GM12878 (cell line): ENCODE data around the gene ERC2. TPM values are rescaled to one million over a fixed set of nuclear protein-coding genes. Genes with fewer than 3 reads are reported as not detected.

ENCODE experiments used
- ATAC-seq: fragments of 200-7000 bp; cut with Tn5 transposase; 3 replicates; pipeline ENCODE4 v1.9.1; 2020; ENCODE audit warnings: mild to moderate bottlenecking, moderate library complexity
- BruUV-seq: library from RNA; stranded (reverse); fragments of 400-500 nt; replicated peaks from 2 replicates; lab custom pipeline; 2021; lab: Mats Ljungman, UMichigan
- CTCF ChIA-PET: fragments of 300-600 bp; sonication (Branson Sonifier 250); formaldehyde crosslinking; extraction: SDS; loops from one replicate; lab custom pipeline; 2021; ENCODE audit warnings: inconsistent platforms; lab: Yijun Ruan, JAX
- POLR2A ChIA-PET: fragments of 350-600 bp; formaldehyde crosslinking; extraction: SDS; loops from one replicate; lab custom pipeline; 2021; ENCODE audit warnings: inconsistent platforms; lab: Charles Lee
- RAD21 ChIA-PET: fragments of 300-600 bp; sonication (Branson Sonifier 250); formaldehyde crosslinking; loops from one replicate; lab custom pipeline; 2023; ENCODE audit warnings: antibody characterized with exemption; ENCODE audit not compliant: unreplicated experiment; lab: Charles Lee
- SMC1A ChIA-PET: fragments of 300-600 bp; sonication (Branson Sonifier 250); formaldehyde crosslinking; loops from one replicate; lab custom pipeline; 2023; ENCODE audit not compliant: unreplicated experiment, uncharacterized antibody; lab: Charles Lee
- DNase-seq: peaks from one replicate; pipeline ENCODE4 v3.0.0-alpha.2; 2011; ENCODE audit warnings: low read depth, low spot score
- FAIRE-seq: peaks from 3 replicates; lab custom pipeline; 2011; peaks lifted over from hg19 to GRCh38; lab: Jason Lieb, UNC
- H2AFZ ChIP-seq: 2 replicates; pipeline ENCODE4 v1.6.0; 2011; ENCODE audit warnings: low read depth, low read length, control low read depth; ENCODE audit not compliant: control insufficient read depth
- H3K27ac ChIP-seq: 2 replicates; pipeline ENCODE4 v1.5.1; 2011; ENCODE audit warnings: control low read depth; ENCODE audit not compliant: control insufficient read depth, insufficient read depth
- H3K27me3 ChIP-seq, 2 experiments: replicated peaks in 1 of 2; 2 replicates each; pipeline versions ENCODE4 v1.6.0 to v1.6.1; 2011; ENCODE audit warnings: low read length in 1 of 2; ENCODE audit not compliant: control insufficient read depth in 2 of 2, insufficient read depth in 2 of 2
- H3K36me3 ChIP-seq, 2 experiments: 2 replicates each; pipeline ENCODE4 v1.5.1; 2011; ENCODE audit warnings: low read length in 1 of 2; ENCODE audit not compliant: control insufficient read depth in 2 of 2, insufficient read depth in 2 of 2
- H3K4me1 ChIP-seq: 2 replicates; pipeline ENCODE4 v1.6.1; 2011; ENCODE audit warnings: mild to moderate bottlenecking, low read length, moderate library complexity, mixed read lengths; ENCODE audit not compliant: control insufficient read depth, insufficient read depth
- H3K4me2 ChIP-seq: 2 replicates; pipeline ENCODE4 v1.6.0; 2011; ENCODE audit warnings: control low read depth; ENCODE audit not compliant: control insufficient read depth, insufficient read depth
- H3K4me3 ChIP-seq: fragments of 200-600 bp; sonication (generic); 2 replicates; pipeline ENCODE4 v1.5.1; 2016
- H3K79me2 ChIP-seq: 2 replicates; pipeline ENCODE4 v1.6.0; 2011; ENCODE audit warnings: low read length; ENCODE audit not compliant: control insufficient read depth, insufficient read depth
- H3K9ac ChIP-seq: 2 replicates; pipeline ENCODE4 v1.8.0; 2011; ENCODE audit warnings: low read length, control low read depth, mixed read lengths; ENCODE audit not compliant: control insufficient read depth, insufficient read depth
- H3K9me3 ChIP-seq: replicated peaks from 3 replicates; pipeline ENCODE4 v1.5.1; 2011; ENCODE audit warnings: mild to moderate bottlenecking, low read length; ENCODE audit not compliant: control insufficient read depth, insufficient read depth
- H4K20me1 ChIP-seq: 2 replicates; pipeline ENCODE4 v1.6.0; 2011; ENCODE audit not compliant: control insufficient read depth, insufficient read depth
- ESRRA ChIP-seq: IDR thresholded peaks from 2 replicates; pipeline ENCODE4 v1.6.1; 2012; ENCODE audit warnings: mild to moderate bottlenecking, low read length, improper control_type of control experiment
- IRF4 ChIP-seq: IDR thresholded peaks from 2 replicates; pipeline ENCODE4 v1.6.1; 2011; ENCODE audit warnings: low read depth, low read length
- JUNB ChIP-seq: IDR thresholded peaks from 2 replicates; pipeline ENCODE4 v1.6.1; 2016; ENCODE audit warnings: antibody characterized with exemption, mild to moderate bottlenecking
- PBX3 ChIP-seq: IDR thresholded peaks from 2 replicates; pipeline ENCODE4 v1.6.1; 2011; ENCODE audit warnings: mild to moderate bottlenecking, low read depth, low read length, moderate library complexity; ENCODE audit not compliant: insufficient replicate concordance
- RB1 ChIP-seq: fragments of 450-650 bp; formaldehyde crosslinking; IDR thresholded peaks from 2 replicates; pipeline ENCODE4 v1.6.1; 2017; ENCODE audit warnings: mild to moderate bottlenecking, borderline replicate concordance
- RBBP5 ChIP-seq: fragments of 200-600 bp; sonication (generic); conservative IDR thresholded peaks from 2 replicates; pipeline ENCODE4 v1.6.1; 2016
- SUPT20H ChIP-seq: IDR thresholded peaks from 2 replicates; pipeline ENCODE4 v1.6.1; 2011; ENCODE audit warnings: low read depth, mild to moderate bottlenecking, low read length, moderate library complexity, borderline replicate concordance; ENCODE audit not compliant: control insufficient read depth
- TBL1XR1 ChIP-seq: IDR thresholded peaks from 2 replicates; pipeline ENCODE4 v1.6.1; 2012; ENCODE audit warnings: low read depth, low read length, improper control_type of control experiment
- TCF3 ChIP-seq: IDR thresholded peaks from 2 replicates; pipeline ENCODE4 v1.6.1; 2012; ENCODE audit warnings: low read depth, mild to moderate bottlenecking, low read length, borderline replicate concordance; ENCODE audit not compliant: insufficient read depth
- ZNF384 ChIP-seq: IDR thresholded peaks from 2 replicates; pipeline ENCODE4 v1.6.1; 2012; ENCODE audit warnings: low read depth, mild to moderate bottlenecking, low read length, improper control_type of control experiment, borderline replicate concordance
- WGBS: methylation state at CpG from one replicate; pipeline ENCODE4 v1.1.6; 2016; ENCODE audit warnings: low lambda C conversion rate; ENCODE audit not compliant: insufficient replicate concordance, insufficient coverage; ENCODE audit errors: missing lambda C conversion rate; 5-methylcytosine and 5-hydroxymethylcytosine counted together
- in situ Hi-C: fragments of 300-500 bp; cut with MboI; formaldehyde crosslinking; loops from 9 replicates; pipeline ENCODE4 v1.14.3; 2018; ENCODE audit warnings: mixed read lengths
- intact Hi-C: fragments of 100-400 bp; cut with micrococcal nuclease; formaldehyde crosslinking; loops from one replicate; pipeline ENCODE4 v1.14.2; 2022; ENCODE audit not compliant: unreplicated experiment
- polyA plus RNA-seq, 11 experiments: library from polyadenylated mRNA; depleted of rRNA in 4 of 11; unstranded in 6 of 11; stranded (reverse) in 5 of 11; fragments of >200 nt; fragmentation: Nextera tagmentation in 4 of 11; fragmentation: Illumina TruSeq in 1 of 11; extraction: Ambion mirVana in 4 of 11; extraction: Trizol in 1 of 11; gene quantifications; 1 replicate in 1 of 11; 2 replicates in 10 of 11; pipeline versions ENCODE4 v1.2.1 to v1.2.3, GENCODE V29; 2011 to 2016; ENCODE audit warnings: inconsistent platforms in 2 of 11, missing spikeins in 2 of 11, low read depth in 1 of 11
- total RNA-seq, 4 experiments: library from RNA; depleted of rRNA in 3 of 4; stranded (reverse); fragments of >200 nt in 3 of 4; fragmentation: Illumina TruSeq in 1 of 4; extraction: Trizol in 1 of 4; gene quantifications; 2 replicates each; pipeline versions ENCODE4 v1.2.1 to v1.2.3, GENCODE V29; 2013 to 2021

The ERC2 gene
- total and polyA plus RNA-seq, 10 of the 15 experiments (the other 5 are each of a cell fraction or from before 2014, with no cell fraction given), result 0.06 to 1.4 (median 0.12) TPM; not detected in 3

GRCh38 chr3:55601366-55602080 is 866.7 kb downstream of the ERC2 start:
- Histone ChIP-seq H3K4me1 (peaks cover 7% of the 10 kb centered on the region), H3K9me3 (no peaks in the 10 kb centered on the region), H2AFZ (no peak overlapping the region), H3K36me3 (no peaks in the 10 kb centered on the region), H3K4me2 (no peak overlapping the region), H3K27me3 (no peaks in the 10 kb centered on the region), H3K9ac (no peak overlapping the region), H3K4me3 (no peak overlapping the region), H4K20me1 (no peaks in the 10 kb centered on the region), H3K79me2 (no peaks in the 10 kb centered on the region), H3K27ac (no peak overlapping the region)
- intact Hi-C loops (no loop called here), in situ Hi-C loops (no loop called here)
- CTCF ChIA-PET, result interaction anchor here (0.7 to 1.5 kb wide), 5 partner anchors 9 to 145 kb away, joined by 3 to 4 read pairs (median 3); no protein-coding TSS in a partner anchor
- BruUV-seq, result no TSS peak
- SMC1A ChIA-PET, result interaction anchor here (0.6 to 1.1 kb wide), 4 partner anchors 10 to 118 kb away, joined by 3 to 4 read pairs (median 3); no protein-coding TSS in a partner anchor
- ATAC-seq (no peak), FAIRE-seq (no peak), DNase-seq (no peak)
- TF ChIP-seq RBBP5, result no peak
- no peak for TF ChIP-seq RB1
- TF ChIP-seq TCF3, result no peak
- no peak for TF ChIP-seq IRF4
- no peak for TF ChIP-seq SUPT20H
- TF ChIP-seq JUNB, result no peak
- no peak for TF ChIP-seq PBX3
- no peak for TF ChIP-seq ESRRA
- TF ChIP-seq TBL1XR1, result no peak
- TF ChIP-seq ZNF384, result no peak
- POLR2A ChIA-PET, result interaction anchor here (0.9 kb wide), 1 partner anchor 10 kb away, joined by 3 read pairs; no protein-coding TSS in a partner anchor
- RAD21 ChIA-PET, result interaction anchor here (0.7 kb wide), 1 partner anchor 51 kb away, joined by 3 read pairs; no protein-coding TSS in a partner anchor
- 42% methylated on average over 10 of the region's 10 CpGs for WGBS
